ENCODE data around the gene ALCAM.

The ALCAM gene

GRCh38 chr3:105499961-105500360 is 133.3 kb downstream of the ALCAM start:
- in situ Hi-C loops (cut with MboI; ENCODE audit: low pct_unique_long_range_greater_than_20kb, low sequenced_read_pairs, unreplicated experiment): loop anchor here (25.0 kb wide), 2 partner anchors 888 to 1238 kb away; no protein-coding TSS in a partner anchor
- no peak for TF ChIP-seq CTCF (IDR thresholded peaks at IDR 0.05; ENCODE audit: extremely low read depth, insufficient read depth, missing control alignments)
- DNase-seq (ENCODE audit: low spot score): no peak

GRCh38 chr3:105502333-105502732 is 135.6 kb downstream of the ALCAM start:
- in situ Hi-C loops (cut with MboI; ENCODE audit: low pct_unique_long_range_greater_than_20kb, low sequenced_read_pairs, unreplicated experiment): loop anchor here (25.0 kb wide), 2 partner anchors 890 to 1240 kb away; no protein-coding TSS in a partner anchor
- no peak for DNase-seq (ENCODE audit: low spot score)
- TF ChIP-seq CTCF (IDR thresholded peaks at IDR 0.05; ENCODE audit: extremely low read depth, insufficient read depth, missing control alignments): no peak

GRCh38 chr3:105503191-105503593 is 136.5 kb downstream of the ALCAM start:
- TF ChIP-seq CTCF (IDR thresholded peaks at IDR 0.05; ENCODE audit: extremely low read depth, insufficient read depth, missing control alignments): no peak
- DNase-seq (ENCODE audit: low spot score): no peak
- in situ Hi-C loops (cut with MboI; ENCODE audit: low pct_unique_long_range_greater_than_20kb, low sequenced_read_pairs, unreplicated experiment): loop anchor here (25.0 kb wide), 2 partner anchors 891 to 1241 kb away; no protein-coding TSS in a partner anchor

GRCh38 chr3:105504440-105504951 is 137.8 kb downstream of the ALCAM start:
- in situ Hi-C loops (cut with MboI; ENCODE audit: low pct_unique_long_range_greater_than_20kb, low sequenced_read_pairs, unreplicated experiment): loop anchor here (25.0 kb wide), 2 partner anchors 892 to 1242 kb away; no protein-coding TSS in a partner anchor

GRCh38 chr3:105505170-105505569 is 138.5 kb downstream of the ALCAM start:
- in situ Hi-C loops (cut with MboI; ENCODE audit: low pct_unique_long_range_greater_than_20kb, low sequenced_read_pairs, unreplicated experiment): loop anchor here (25.0 kb wide), 2 partner anchors 893 to 1243 kb away; no protein-coding TSS in a partner anchor
- no peak for DNase-seq (ENCODE audit: low spot score)
- TF ChIP-seq CTCF (IDR thresholded peaks at IDR 0.05; ENCODE audit: extremely low read depth, insufficient read depth, missing control alignments): no peak

More at GRCh38 chr3:105504440-105504951, 137.8 kb downstream of the ALCAM start:
- TF ChIP-seq CTCF (IDR thresholded peaks at IDR 0.05; ENCODE audit: extremely low read depth, insufficient read depth, missing control alignments): no peak
- no peak for DNase-seq (ENCODE audit: low spot score)

- TF ChIP-seq CTCF (IDR thresholded peaks at IDR 0.05; ENCODE audit: extremely low read depth, insufficient read depth, missing control alignments): no peak
- no peak for DNase-seq (ENCODE audit: low spot score)
- in situ Hi-C loops (cut with MboI; ENCODE audit: low pct_unique_long_range_greater_than_20kb, low sequenced_read_pairs, unreplicated experiment): loop anchor here (25.0 kb wide), 2 partner anchors 899 to 1249 kb away; no protein-coding TSS in a partner anchor
These were observed 144.3 kb downstream of the ALCAM start for GRCh38 chr3:105511031-105511430.
